ENCODE results near the gene AMPD2. TPM values are rescaled to one million over a fixed set of nuclear protein-coding genes. Genes with fewer than 3 reads are reported as not detected.

The AMPD2 gene
- total and polyA plus RNA-seq, 9 of the 15 experiments (the other 6 are each of a cell fraction or from before 2014, with no cell fraction given): 2.0 to 77.7 (median 28.2) TPM

DNA sequence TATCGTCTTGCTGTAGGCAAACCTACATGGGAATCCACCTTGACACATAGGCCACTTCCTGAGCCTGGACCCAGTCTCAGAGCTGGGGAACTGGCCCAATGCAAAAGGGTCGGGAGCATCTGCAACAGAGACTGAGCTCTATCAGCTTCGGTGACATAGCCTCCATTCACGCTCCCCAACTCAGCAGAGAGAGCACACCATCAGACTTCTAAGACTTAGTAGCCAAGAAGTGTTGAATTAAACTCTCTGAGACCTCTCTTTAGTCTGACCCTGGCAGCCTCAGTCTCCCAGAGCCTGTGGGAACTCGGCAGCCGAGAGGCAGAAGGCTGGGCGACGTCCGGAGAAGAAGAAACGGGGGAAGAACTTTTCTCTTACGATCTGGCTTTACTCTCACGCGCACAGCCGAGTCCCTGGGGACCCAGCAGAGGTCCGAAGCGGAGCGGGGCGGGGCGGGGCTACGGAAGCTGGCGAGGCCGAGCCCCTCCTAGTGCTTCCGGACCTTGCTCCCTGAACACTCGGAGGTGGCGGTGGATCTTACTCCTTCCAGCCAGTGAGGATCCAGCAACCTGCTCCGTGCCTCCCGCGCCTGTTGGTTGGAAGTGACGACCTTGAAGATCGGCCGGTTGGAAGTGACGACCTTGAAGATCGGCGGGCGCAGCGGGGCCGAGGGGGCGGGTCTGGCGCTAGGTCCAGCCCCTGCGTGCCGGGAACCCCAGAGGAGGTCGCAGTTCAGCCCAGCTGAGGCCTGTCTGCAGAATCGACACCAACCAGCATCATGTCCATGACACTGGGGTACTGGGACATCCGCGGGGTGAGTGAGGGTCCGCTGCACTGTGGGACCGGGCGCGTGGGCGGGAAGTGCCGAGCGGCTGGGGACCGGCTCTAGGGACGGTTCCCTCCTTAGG, 36.2 kb downstream of the AMPD2 start, which contains the start of gene GSTM4 (continued):
- TF ChIP-seq RUNX1 (IDR thresholded peaks at IDR 0.05; ENCODE audit: low read depth) (no peak), XRCC3 (IDR thresholded peaks at IDR 0.05) (no peak), KDM5B (IDR thresholded peaks at IDR 0.05; ENCODE audit: insufficient replicate concordance, low read depth, low read length) (peak; percentile 72), EP300 (IDR thresholded peaks at IDR 0.05; ENCODE audit: low read length) (0 out of 2 replicates have a peak, but pooled peaks have one; percentile 7), ELF2 (CRISPR knock-in tag; IDR thresholded peaks at IDR 0.05) (0 out of 2 replicates have a peak, but pooled peaks have one; percentile 21), FIP1L1 (IDR thresholded peaks at IDR 0.05; ENCODE audit: low read depth, low read length, poor library complexity, severe bottlenecking) (peak; percentile 62), ILK (tag; IDR thresholded peaks at IDR 0.05; ENCODE audit: borderline replicate concordance, low read depth) (no peak), JUNB (CRISPR knock-in tag; conservative IDR thresholded peaks at IDR 0.05) (no peak), ZNF263 (CRISPR knock-in tag; IDR thresholded peaks at IDR 0.05; ENCODE audit: borderline replicate concordance) (peak; percentile 68; the same call in 1 of the 2 replicates), HDAC2 (IDR thresholded peaks at IDR 0.05) (peak; percentile 86), NFXL1 (CRISPR knock-in tag; IDR thresholded peaks at IDR 0.05) (no peak), POLR2B (IDR thresholded peaks at IDR 0.05; ENCODE audit: low read depth, partially characterized antibody) (peak; percentile 68), HNRNPLL (IDR thresholded peaks at IDR 0.05; ENCODE audit: low read depth, low read length, poor library complexity, severe bottlenecking) (peak; percentile 46), SOX6 (IDR thresholded peaks at IDR 0.05) (peak; percentile 34; the same call in 1 of the 2 replicates)
- TF ChIP-seq, protein P1, sequence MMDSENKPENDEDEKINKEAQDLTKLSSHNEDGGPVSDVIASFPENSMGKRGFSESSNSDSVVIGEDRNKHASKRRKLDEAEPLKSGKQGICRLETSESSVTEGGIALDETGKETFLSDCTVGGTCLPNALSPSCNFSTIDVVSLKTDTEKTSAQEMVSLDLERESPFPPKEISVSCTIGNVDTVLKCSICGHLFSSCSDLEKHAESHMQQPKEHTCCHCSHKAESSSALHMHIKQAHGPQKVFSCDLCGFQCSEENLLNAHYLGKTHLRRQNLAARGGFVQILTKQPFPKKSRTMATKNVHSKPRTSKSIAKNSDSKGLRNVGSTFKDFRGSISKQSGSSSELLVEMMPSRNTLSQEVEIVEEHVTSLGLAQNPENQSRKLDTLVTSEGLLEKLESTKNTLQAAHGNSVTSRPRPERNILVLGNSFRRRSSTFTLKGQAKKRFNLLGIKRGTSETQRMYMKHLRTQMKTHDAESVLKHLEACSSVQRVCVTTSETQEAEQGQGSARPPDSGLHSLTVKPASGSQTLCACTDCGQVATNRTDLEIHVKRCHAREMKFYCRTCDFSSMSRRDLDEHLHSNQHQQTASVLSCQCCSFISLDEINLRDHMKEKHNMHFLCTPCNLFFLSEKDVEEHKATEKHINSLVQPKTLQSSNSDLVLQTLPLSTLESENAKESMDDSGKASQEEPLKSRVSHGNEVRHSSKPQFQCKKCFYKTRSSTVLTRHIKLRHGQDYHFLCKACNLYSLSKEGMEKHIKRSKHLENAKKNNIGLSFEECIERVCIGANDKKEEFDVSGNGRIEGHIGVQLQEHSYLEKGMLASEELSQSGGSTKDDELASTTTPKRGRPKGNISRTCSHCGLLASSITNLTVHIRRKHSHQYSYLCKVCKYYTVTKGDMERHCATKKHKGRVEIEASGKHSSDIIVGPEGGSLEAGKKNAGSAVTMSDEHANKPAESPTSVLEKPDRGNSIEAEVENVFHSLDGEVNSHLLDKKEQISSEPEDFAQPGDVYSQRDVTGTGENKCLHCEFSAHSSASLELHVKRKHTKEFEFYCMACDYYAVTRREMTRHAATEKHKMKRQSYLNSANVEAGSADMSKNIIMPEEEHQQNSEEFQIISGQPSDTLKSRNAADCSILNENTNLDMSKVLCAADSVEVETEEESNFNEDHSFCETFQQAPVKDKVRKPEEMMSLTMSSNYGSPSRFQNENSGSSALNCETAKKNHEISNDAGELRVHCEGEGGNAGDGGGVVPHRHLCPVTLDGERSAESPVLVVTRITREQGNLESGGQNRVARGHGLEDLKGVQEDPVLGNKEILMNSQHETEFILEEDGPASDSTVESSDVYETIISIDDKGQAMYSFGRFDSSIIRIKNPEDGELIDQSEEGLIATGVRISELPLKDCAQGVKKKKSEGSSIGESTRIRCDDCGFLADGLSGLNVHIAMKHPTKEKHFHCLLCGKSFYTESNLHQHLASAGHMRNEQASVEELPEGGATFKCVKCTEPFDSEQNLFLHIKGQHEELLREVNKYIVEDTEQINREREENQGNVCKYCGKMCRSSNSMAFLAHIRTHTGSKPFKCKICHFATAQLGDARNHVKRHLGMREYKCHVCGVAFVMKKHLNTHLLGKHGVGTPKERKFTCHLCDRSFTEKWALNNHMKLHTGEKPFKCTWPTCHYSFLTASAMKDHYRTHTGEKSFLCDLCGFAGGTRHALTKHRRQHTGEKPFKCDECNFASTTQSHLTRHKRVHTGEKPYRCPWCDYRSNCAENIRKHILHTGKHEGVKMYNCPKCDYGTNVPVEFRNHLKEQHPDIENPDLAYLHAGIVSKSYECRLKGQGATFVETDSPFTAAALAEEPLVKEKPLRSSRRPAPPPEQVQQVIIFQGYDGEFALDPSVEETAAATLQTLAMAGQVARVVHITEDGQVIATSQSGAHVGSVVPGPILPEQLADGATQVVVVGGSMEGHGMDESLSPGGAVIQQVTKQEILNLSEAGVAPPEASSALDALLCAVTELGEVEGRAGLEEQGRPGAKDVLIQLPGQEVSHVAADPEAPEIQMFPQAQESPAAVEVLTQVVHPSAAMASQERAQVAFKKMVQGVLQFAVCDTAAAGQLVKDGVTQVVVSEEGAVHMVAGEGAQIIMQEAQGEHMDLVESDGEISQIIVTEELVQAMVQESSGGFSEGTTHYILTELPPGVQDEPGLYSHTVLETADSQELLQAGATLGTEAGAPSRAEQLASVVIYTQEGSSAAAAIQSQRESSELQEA (IDR thresholded peaks at IDR 0.05; ENCODE audit: low read depth): peak; percentile 96
- TF ChIP-seq, protein P2, sequence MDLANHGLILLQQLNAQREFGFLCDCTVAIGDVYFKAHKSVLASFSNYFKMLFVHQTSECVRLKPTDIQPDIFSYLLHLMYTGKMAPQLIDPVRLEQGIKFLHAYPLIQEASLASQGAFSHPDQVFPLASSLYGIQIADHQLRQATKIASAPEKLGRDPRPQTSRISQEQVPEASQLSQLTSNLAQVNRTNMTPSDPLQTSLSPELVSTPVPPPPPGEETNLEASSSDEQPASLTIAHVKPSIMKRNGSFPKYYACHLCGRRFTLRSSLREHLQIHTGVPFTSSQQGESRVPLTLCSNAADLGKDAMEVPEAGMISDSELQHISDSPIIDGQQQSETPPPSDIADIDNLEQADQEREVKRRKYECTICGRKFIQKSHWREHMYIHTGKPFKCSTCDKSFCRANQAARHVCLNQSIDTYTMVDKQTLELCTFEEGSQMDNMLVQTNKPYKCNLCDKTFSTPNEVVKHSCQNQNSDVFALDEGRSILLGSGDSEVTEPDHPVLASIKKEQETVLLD (IDR thresholded peaks at IDR 0.05): 0 out of 2 replicates have a peak, but pooled peaks have one; percentile 24
- TF ChIP-seq, protein P3, sequence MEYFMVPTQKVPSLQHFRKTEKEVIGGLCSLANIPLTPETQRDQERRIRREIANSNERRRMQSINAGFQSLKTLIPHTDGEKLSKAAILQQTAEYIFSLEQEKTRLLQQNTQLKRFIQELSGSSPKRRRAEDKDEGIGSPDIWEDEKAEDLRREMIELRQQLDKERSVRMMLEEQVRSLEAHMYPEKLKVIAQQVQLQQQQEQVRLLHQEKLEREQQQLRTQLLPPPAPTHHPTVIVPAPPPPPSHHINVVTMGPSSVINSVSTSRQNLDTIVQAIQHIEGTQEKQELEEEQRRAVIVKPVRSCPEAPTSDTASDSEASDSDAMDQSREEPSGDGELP (CRISPR knock-in tag; IDR thresholded peaks at IDR 0.05; ENCODE audit: borderline replicate concordance): peak; percentile 90
